NCI-H82 (cell line): Measurements from ENCODE around the gene EFNA5.

ENCODE experiments used
- DNase-seq: peaks from one replicate; lab custom pipeline; 2025; lab: John Stamatoyannopoulos, UW

The EFNA5 gene

DNA sequence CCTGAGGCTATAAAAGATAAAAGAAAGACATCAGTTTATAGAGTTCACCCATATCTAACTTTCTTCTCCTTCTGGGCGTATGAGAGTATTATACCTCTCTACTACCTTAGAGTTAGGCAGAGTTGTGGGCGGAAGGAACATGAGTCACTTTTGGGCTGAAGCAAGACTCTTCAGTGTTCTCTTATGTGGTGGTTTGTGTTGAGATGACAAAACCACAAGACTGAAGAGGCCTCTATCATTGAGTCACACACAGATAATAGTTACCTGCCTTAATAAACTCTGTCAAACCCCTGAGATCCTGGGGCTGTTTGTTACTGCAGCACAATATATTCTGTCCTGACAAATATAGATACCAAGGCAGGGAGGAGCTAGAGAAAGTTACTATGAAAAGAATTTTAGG lies 184.2 kb downstream of the EFNA5 start:
- DNase-seq = no peak

DNA sequence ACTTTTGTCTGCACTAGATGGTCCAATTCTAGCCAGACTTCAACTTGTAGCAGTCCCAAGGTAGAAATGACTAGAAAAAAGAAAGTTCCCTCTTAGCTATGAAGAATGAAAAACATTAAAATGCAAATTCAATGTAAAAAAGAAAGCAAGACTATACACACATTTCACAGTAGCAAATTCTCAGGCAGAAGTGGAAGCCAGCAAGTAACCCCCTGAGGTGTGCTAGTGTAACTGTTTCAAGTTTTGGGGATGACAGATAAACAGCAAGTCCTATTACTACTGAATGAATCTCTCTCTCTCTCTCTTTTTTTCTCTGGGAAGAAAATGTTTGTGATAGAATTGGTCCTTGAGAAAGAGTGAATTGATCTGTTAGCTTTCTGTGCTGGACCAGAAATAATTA lies 185.6 kb downstream of the EFNA5 start:
- DNase-seq = no peak

DNA sequence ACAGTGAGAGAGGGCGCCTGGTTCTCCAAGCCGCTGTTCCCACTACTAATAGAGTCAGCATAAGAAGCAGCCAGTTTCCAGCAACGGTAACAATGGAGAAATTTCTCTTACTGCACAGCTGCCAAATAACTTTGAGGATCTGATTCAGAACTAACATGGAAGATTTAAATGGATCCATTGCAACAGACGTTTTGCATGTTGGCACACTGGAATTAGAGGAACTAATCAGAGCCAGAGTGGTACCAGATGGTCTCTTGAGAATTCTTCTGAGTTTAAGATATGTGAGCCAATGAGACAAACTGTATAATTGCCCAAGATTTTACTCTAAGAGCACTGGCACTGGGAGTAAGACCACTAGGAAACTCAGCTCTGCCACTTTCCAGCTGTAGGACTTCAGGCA lies 186.5 kb downstream of the EFNA5 start:
- peak; percentile 40 for DNase-seq

DNA sequence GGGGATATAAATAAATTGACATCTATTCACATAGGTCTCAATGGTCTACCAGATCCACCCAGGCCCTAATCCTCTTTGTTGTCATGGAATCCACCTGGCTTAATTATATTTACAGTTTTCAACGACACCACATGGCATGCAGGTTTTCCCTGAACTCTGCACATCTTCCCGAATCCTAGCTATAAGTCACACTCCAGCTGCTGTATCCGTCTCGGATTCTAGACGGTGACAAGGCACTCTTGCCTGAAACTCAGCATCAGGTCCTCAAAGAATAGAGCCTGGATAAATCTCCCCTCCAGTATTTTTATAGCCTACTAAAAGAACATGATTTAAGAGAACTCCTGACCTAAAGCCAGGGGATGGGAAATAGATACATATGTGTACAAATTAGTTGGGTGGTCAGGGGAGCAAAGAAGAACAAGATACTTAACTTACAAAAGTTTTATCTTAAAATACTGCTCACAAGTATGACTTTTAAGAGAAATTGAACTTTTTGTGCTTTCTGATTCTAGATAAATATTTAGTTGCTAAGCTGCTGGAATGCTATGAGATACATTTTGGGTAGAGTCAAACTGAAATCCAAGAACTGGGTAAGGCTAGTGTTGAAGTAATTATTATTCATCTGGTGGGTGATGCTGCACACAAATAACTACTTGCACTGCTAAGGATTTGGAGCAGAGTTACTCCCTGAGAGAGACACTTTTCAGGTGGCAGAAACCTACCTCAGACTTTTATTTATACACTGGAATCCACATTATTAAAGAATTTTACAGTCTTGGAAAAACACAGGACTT lies 187.3 kb downstream of the EFNA5 start:
- DNase-seq = peak; percentile 99

DNA sequence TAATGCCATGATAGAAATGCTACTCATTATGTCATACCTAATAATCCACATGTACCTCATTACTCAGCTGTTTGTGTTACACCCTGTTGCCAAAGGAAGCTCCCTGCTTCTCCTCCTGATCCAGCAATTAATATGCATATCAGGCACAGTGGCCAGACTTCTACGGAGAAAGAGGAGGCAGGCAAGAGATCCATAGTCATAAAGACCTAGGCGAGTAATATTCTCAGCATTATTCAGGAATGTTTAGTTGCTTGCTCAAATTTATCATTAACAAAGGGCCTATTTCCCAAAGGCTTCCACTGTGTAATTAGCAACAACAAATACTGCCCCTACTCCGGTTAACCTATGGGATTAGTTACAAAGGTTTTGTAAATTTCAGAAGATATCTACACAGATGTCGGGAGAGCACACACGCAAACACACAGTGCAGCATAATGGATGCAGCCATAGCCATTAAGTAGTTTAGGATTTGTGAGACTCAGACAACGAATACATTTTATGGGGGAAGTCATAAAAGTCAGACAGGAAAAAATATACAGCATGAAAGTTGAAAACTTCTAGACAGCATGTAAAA lies 192.6 kb downstream of the EFNA5 start:
- DNase-seq = no peak

DNA sequence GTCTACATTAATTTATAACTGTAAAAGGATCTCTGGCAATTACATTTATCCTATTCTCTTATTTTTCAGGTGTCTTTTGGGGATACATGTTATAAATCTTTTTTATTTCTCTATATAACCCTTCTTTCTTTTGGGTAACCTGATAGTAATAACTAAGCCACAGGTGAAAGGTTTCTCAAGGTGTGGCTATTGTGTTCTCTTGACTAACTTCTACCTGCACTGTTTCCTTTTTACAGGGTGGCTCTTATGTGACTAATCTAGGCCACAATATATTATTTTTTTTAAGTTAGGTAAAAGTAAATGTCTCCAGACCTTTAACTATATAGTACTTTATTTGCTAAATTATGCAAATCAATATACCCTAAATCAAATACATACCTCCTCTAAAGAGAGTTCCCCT lies 193.2 kb downstream of the EFNA5 start:
- DNase-seq = no peak

DNA sequence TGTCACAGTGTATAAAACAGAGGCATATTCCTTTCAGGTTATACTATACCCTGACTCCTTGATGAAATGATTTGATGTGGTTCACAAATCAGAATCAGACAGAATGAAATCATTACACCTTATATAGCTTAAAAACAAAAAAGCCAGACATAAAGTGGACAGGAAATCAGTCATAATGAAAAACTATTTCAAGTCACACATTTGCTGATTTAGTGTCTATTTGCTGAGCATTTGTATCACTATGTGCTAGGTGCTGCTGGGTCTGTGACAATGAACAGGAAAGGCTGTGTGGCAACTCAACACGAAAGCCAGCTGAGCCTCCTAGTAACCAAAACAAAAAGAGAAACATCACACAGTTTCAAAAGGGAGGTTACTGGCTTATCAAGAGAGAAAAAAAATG lies 194.0 kb downstream of the EFNA5 start:
- DNase-seq = no peak

DNA sequence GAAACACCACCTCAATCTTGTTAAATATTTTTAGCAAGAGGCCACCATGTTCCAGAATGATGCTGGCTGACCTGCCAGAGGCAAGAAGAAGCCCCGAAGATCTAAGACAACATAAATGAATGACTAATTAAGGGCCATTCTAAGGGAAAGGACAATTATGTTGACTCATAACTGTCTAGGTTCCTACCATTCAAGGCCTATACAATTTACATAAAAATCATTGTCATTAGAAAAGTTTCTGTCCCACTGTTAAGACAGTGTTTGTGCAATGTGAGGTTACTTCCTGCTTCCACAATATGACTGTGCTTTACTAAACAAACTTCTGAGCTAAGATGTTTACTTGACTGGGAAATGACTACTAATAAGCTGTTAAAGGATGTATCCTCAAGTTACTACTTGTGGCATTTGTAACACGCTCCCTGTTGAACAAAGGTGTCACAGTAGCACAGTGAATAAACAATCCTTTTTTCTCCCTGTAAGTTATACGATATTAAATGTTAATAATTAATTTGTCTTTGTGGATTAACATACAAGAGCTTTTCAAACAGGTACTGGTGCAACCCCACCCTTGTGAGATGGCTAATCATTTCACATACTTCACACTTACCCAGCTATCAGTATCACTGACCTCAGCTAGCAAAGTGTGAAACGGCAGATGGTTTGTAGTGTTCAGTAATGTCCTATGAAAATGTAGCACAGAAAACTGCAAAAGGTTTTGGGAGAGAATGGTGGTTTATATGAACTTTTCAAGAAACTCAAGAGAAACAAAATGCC lies 195.8 kb downstream of the EFNA5 start:
- DNase-seq = no peak

DNA sequence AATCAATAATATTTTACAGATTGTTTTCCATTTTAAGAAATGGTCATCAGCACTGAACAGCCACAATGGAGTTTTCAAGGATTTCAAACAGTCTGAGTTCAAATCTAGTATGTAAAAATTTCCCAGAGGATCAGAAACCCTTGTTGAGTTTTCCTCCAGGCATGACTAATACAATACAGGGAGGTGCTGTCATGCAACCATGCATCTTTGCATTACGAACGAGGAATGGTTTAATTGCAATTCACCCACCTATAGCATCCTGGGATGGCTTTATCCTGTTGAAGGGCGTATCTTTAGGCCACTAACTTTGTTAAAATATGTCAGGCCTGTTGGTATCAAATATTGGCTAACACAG lies 196.4 kb downstream of the EFNA5 start:
- DNase-seq = no peak

DNA sequence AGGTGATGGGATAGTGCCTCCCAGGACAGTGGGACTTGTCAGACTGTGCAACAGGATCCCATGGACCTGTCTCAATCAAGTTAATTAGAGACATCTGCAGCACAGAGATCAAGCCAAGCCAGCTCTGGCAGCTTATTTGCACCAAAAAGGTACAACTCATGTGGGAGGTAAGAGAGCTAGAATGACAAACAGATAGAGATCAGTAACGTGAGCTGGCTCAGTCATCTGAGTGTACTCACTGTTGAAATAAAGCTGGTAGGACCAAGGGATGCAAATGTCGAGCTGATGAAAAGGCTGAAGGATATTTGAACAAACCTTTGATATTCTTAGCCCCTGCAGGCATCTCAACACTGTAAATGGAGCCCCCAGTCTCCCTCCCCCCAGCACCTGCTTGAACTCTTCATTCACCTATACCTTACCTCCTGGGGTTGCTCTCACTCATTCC lies 198.1 kb downstream of the EFNA5 start:
- peak; percentile 6 for DNase-seq

DNA sequence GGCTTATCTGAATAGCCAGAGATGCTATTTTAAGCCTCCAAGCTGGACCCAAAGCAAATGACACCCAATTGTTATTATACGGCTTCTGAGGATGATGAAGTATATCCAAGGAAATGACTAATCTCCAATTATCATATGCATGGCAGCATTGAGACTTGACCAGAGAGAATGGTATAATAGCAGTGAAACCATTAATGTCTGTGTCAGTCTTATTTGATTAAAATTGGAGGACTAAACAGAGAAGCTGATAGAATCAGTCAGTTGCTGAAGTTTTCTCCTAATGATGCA lies 200.5 kb downstream of the EFNA5 start:
- DNase-seq = no peak

DNA sequence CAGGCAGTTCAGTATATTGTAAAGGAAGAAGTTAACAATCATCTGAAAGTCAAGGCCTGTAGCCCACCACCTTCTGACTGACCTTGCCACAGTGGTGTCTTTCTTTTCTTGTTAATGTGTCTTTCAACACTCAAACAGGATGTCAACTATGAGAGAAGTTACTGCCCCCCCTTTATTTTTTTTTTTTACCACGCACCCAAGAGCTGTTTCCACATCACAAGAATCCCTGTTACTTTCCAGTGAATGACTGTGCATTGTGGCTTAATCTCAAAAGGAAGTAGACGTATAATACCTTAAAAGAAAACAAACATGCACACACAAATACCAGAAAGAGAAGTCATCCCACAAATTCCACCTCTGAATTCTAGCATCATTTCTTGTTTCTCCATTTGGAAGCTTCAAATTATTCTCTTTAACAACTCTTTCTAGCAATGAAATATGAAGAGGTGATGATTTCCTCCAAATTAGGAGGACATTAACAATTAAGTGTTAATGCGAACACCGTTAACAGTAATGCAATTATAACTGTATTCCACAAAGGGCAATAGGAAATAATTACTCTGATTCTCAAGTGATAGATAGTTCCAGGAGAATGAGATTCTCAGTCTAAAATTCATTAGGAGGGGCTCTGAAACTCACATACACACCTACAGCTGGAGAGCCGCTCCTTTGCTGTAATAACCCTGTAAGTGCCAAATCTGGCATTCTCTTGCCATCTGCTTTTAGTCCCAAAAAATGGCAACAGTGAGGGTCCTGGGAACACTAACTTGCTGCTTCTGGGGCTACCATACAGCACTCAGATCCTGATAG lies 201.0 kb downstream of the EFNA5 start:
- no peak for DNase-seq

DNA sequence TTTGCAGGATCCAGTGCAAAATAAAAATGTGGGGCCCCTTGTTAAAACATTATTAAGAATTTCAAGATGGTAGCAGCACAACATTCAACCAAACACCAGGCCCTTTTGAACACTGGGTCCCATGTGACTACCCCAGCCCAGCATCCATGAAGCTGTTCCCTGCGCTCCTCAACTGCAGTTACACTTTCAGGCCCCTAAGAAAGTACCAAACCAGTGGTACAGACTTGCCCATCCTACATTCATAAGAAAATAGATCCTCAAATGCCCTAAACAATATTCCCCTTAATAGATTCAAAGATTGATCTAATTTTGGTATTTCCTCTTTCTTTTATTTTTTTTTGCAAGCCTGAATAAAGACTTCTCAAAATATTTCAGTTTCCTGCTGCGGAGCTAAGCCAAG lies 201.7 kb downstream of the EFNA5 start:
- no peak for DNase-seq

DNA sequence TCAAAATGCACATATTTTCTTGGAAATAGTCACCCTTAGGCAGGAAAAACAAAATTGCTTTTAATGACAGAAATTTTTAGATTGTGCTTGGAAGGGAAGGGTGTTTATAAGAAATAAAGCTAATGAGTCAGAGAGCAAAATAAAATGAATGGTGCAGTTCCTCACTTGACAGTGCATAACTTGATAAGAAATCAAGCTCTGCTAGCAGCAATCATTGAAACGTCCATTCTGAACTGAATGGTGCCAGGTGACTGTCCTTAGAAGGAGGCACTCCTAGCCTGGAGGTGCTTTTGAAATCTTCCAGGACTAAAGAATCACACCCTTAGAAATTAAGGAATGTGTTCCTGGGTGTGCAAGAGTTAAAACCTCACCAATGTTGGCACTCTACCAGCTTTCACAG lies 202.5 kb downstream of the EFNA5 start:
- DNase-seq = no peak

DNA sequence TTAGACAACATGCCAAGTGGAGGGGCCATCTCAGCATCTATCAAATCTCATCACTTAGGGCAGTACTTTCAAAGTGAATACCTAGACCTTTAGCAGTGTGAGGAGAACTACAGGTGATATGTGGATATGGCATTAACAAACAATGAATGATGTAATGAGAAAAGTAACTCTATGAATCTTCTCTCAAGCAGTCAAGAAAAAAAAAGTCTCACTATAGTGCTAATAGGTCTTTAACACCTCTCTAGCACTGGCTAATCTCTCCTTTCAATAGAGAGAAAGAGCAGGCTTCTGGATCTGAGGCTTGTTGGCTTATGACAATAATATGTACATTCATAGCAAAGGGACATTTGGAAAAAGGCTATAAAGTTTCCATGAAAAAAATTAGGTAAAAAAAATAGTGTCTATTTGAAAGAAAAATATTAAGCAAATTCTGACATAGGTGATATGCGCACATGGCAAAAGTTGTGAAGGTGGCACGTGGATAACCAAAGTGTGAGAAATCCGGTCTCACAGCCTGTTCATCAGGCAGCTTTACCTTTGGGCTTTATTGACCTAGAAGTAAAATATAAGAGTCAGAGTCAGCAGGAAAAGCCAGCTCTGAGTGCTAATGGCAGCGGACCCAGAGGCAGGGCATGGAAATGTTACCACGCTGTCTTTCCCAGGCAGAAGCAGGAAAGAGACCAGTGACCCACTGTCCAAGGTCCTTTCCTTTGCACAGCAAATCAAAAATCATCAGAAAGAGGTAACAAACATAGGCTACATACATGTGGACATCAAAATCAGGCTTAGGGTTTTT lies 203.4 kb downstream of the EFNA5 start:
- DNase-seq = no peak

DNA sequence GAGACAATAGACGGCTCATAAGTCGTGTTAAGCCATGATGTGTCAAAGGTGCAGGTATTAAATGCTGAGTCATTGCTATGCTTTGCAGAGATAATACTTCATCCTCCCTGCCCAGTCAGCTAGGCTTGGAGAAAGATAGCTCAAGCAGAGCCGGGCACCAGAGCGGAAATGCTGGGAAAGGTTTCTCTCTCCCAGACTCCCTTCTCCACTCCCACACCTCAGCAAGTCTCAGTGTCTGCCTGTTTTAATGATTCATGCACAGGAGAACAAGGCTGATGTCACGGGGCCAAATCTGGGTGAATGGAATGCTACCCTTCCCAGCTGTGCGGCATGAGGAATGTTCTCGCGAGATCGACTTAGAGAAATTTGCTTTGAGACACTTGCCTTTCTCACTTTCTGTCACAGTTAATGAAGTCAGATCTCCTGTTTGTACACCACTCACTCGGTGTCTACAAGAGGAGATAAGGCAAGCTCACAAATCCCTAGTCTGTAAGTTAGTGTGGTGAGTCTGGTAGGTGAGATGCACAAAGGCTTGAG lies 204.4 kb downstream of the EFNA5 start:
- peak; percentile 58 for DNase-seq

DNA sequence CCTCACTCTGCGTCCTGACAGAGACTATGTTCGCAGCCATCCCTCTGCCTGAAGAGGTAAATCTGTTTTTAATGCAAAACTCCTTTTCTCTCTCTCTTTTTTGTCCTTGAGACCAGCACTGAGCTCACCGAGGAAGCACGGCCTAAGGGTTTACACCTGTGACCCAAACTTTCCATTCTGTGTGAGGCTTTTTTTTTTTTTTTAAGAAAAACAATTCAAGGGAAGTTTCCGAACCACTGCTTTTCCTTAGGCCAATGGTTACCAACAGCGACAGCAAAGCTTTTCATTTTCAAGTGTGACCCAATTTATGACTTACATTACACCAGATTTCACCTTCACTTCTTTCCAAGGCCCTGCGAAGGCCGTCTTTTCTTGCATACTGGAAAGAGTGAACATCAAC lies 205.9 kb downstream of the EFNA5 start:
- no peak for DNase-seq

DNA sequence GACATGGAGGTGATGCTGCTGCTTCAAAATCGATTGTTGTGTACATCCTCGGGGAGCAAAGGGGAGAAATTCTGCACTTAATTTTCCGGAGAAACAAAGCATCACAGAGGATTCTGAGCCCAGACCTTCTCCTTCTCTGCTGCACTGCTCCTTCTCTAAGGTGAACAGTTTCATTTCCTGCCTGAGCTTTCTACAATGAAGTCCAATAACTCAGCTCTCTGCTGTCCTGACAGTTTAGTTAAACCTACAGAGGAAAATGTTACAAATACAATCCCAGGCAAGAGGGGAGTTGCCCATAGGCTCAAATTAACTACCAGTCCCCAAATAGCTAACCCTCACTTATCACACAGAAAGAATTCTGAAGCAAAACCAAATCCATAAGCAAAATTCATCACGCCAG lies 206.3 kb downstream of the EFNA5 start:
- no peak for DNase-seq

DNA sequence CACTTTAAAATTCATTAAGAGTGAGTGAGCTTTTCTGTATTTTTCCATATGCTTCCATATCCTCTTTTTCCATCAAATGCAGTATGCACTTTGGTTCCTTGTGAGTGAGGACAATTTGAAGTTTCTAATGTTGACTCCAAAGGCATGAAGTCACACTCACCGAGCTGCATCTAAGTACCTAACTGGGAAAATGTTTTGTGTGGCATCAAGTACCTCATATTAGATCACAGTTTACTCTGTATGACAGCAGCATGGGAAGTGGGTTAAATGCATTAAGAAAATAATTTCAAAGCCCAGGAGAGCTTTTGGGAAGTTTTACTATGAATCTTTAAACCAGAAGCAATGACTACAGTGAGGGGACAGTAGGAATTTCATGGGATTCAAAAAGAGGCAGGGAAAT lies 207.0 kb downstream of the EFNA5 start:
- DNase-seq = no peak

DNA sequence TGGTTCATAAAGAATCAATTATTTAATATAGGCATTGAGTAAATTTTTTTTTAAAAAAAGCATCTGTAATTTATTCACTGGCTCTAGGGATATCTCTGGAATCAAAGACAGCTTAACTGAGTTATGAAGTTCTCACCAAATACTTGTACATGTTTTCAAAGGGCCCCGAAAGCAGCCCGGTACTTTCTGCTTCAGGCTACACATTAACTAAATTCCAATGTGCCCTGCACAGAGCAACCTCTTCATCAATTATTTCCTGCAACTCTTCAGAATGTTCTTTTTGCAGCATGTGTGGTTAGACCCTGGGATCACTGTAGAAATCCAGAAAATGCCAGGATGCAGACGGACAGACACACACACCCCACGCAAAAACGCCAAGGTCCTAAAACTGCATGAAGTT lies 209.0 kb downstream of the EFNA5 start:
- no peak for DNase-seq

DNA sequence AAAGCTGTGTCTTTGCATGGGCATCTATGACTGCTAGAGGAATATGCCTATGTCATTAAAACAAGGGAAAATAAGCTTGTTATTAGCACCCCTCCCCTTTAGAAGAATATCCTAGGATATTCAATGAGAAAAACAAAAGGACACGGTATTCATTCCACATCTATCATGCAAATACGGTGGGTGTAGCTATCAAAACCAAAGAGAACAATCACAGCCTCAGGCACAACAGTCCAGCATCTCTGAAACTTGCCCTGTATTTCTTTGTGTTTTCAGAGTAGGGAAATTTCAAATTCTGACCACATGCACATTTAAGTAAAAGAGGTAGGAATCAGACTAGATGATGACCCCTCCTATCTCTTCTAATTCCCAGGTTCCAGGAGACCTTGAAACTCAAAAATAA lies 209.9 kb downstream of the EFNA5 start:
- no peak for DNase-seq

DNA sequence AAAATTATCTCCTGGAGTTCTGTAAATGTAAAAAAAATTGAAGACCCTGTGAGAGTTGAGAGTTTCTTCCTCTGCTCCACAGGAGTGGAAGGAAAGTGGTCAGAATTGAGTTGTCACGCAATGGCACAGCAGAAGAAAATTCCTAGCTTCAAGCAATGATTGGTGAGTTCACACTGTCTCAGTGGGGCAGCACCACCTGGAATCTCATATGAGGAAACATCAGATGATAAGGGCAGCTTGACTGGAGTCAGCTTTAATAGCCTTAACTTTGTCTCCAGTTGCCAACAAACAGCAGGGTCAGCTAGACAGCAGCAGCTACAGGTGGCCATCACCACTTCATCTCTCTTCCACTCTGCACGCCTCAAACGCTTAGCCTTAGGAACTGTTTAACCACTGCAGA lies 211.1 kb downstream of the EFNA5 start:
- no peak for DNase-seq
